PFSK-1 (cell line): ENCODE results near the gene HEG1.

Experiments
- FOXP2 ChIP-seq: optimal IDR thresholded peaks from 2 replicates; pipeline ENCODE3; 2011; ENCODE audit warnings: borderline replicate concordance, control low read depth, inconsistent platforms; ENCODE audit not compliant: insufficient read depth; ENCODE audit errors: extremely low read length, extremely low read depth
- POLR2AphosphoS5 ChIP-seq: IDR thresholded peaks from 2 replicates; pipeline ENCODE4 v1.6.1; 2012; ENCODE audit warnings: low read depth, mild to moderate bottlenecking, control low read depth, low read length, moderate library complexity
- REST ChIP-seq, 2 experiments: IDR thresholded peaks; 2 replicates each; pipeline versions ENCODE4 v1.6.1 to v1.8.0; 2011 to 2012; ENCODE audit warnings: low read depth in 2 of 2, low read length in 2 of 2, control low read depth in 1 of 2, inconsistent platforms in 1 of 2, mild to moderate bottlenecking in 1 of 2, moderate library complexity in 1 of 2; ENCODE audit not compliant: insufficient read depth in 1 of 2
- SIN3A ChIP-seq: IDR thresholded peaks from 2 replicates; pipeline ENCODE4 v1.6.1; 2012; ENCODE audit warnings: mild to moderate bottlenecking, low read length, moderate library complexity, borderline replicate concordance; ENCODE audit not compliant: insufficient read depth
- TAF1 ChIP-seq: IDR thresholded peaks from 2 replicates; pipeline ENCODE4 v1.6.1; 2012; ENCODE audit warnings: low read length, control low read depth, borderline replicate concordance; ENCODE audit not compliant: insufficient read depth

The HEG1 gene

GRCh38 chr3:125090649-125091048 is 34.9 kb upstream of the HEG1 start:
- TF ChIP-seq POLR2AphosphoS5 (no peak), FOXP2 (no peak), TAF1 (no peak), REST (IDR thresholded peaks at IDR 0.05; ENCODE audit: insufficient read depth in 1 of 2, low read depth in 2 of 2, low read length in 2 of 2) (no peak), SIN3A (no peak)

- TF ChIP-seq POLR2AphosphoS5, result no peak
- TF ChIP-seq SIN3A, result no peak
- no peak for TF ChIP-seq REST (IDR thresholded peaks at IDR 0.05; ENCODE audit: insufficient read depth in 1 of 2, low read depth in 2 of 2, low read length in 2 of 2)
- no peak for TF ChIP-seq TAF1
- TF ChIP-seq FOXP2, result no peak
These were observed 32.1 kb upstream of the HEG1 start for GRCh38 chr3:125087768-125088391.

- TF ChIP-seq SIN3A, result no peak
- TF ChIP-seq TAF1, result no peak
- no peak for TF ChIP-seq FOXP2
- no peak for TF ChIP-seq REST (IDR thresholded peaks at IDR 0.05; ENCODE audit: insufficient read depth in 1 of 2, low read depth in 2 of 2, low read length in 2 of 2)
- no peak for TF ChIP-seq POLR2AphosphoS5
These were observed 29.4 kb upstream of the HEG1 start for GRCh38 chr3:125085166-125085565.

GRCh38 chr3:125083776-125084175 is 28.0 kb upstream of the HEG1 start:
- no peak for TF ChIP-seq SIN3A
- no peak for TF ChIP-seq TAF1
- TF ChIP-seq REST (IDR thresholded peaks at IDR 0.05; ENCODE audit: insufficient read depth in 1 of 2, low read depth in 2 of 2, low read length in 2 of 2), result no peak
- no peak for TF ChIP-seq FOXP2
- TF ChIP-seq POLR2AphosphoS5, result no peak

- TF ChIP-seq SIN3A (no peak), REST (IDR thresholded peaks at IDR 0.05; ENCODE audit: insufficient read depth in 1 of 2, low read depth in 2 of 2, low read length in 2 of 2) (no peak), POLR2AphosphoS5 (no peak), TAF1 (no peak), FOXP2 (no peak)
These were observed 24.3 kb upstream of the HEG1 start for GRCh38 chr3:125080077-125080476.
